GM18507 (cell line): ENCODE measurements around the gene SDK1.
"Not testable (repeated sequence)": the region's sequence is repeated elsewhere in the genome, so short reads cannot be mapped to it uniquely, and the experiment has no call there.

ENCODE experiments used
- DNase-seq: peaks from one replicate; pipeline ENCODE4 v3.0.0; 2011; ENCODE audit warnings: low read depth; ENCODE audit not compliant: insufficient read length; ENCODE audit errors: extremely low spot score
- FAIRE-seq: peaks from 2 replicates; lab custom pipeline; 2011; peaks lifted over from hg19 to GRCh38; lab: Jason Lieb, UNC

Gene SDK1

DNA sequence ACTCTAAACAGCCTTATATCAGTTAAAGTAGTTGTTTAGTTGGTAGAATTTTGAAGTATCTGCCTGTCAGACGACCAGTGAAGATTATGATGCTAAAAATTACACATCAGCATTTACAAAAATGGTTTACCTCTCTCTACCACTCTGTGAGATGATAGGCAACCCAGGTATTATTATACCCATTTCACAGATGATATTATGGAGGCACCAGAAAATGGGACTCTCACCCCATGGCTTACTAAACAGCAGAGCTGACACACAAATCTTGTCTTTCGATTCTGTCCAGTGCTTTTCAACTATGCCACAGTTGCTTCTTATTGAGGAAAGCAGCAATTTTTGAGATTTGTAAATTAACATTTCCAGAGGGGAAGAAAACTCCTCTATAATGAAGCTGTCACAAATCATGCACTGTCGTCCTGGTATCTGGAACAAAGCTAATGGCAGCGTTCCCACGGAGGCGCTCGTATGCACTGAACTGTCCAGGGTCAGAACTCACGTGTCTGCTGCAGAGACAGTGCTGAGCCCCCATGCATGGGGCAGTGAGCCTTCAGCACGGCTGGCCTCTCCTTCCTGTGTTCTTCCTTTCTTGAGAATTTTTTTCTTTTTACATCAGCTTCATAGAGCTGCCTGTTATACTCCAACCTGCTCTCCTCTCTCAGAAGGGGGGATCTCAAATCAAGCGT, 381.1 kb downstream of the SDK1 start:
- no peak for FAIRE-seq

DNA sequence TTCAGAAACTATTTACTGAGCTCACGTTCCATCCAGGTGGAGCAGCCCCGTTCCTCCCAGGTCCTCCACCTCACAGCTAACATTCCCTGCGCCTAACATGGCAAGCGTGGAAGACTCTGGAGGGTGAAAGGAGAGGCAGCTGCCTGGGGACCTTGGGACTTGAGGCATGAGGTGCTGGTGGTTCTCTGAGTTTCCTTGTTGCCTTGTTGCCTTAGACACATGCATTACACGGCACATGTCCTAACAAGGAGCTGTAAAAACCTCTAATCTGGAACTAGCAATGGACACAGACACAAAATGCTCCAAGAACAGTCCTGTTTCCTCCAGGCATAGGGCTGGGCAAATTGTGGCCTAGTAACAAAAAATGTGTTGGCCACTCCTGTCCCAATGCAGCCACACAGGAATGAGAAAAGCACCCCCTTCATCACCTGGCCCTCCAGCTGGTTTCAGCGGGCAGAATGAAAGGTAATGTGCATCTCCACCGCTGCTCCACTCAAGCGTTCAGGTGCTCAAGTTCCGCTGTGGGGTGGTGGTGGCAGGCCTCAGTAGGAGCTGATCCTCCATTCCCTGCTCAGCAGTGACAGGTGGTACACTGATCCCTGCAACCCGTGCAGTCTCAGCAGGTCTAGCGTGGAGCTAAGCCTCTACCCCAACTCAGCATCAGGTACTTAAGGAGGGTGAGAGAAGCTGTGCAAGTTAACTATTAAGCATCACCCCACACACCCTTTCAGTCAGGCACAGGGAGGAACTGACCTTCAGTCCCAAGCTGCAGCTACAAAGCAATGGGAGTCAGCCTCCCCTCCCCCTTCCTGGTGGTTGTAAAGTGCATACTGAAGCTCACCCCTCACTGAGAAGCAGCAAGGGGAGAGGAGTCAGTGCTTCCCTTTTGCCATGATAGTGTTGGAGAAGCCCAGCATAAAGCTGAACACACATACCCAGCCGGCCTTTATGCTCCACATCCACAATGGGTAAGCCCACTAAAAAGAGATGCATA, 382.8 kb downstream of the SDK1 start:
- DNase-seq (no peak), FAIRE-seq (no peak)

More for the DNA sequence above, 381.1 kb downstream of the SDK1 start:
- DNase-seq, result no peak

DNA sequence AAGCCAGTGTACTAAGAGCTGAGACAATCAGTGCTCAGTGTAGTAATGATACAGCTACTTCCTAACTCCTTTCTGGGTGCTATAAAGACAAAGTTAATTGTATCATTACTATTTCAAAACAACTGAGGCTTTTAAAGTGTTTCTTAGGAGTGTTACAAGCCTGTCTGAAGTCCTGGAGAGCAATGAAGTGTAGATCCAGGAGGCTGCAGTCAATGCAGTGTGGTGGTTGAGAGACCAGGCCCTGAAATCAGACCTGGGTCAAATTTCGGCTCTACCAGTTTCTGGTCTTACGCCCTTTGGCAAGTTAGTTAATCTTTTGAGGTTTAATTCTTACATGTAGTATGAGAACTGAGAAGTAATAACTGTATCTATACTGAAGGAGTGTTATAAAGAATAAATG, 387.0 kb downstream of the SDK1 start:
- FAIRE-seq, result no peak
- DNase-seq, result no peak

DNA sequence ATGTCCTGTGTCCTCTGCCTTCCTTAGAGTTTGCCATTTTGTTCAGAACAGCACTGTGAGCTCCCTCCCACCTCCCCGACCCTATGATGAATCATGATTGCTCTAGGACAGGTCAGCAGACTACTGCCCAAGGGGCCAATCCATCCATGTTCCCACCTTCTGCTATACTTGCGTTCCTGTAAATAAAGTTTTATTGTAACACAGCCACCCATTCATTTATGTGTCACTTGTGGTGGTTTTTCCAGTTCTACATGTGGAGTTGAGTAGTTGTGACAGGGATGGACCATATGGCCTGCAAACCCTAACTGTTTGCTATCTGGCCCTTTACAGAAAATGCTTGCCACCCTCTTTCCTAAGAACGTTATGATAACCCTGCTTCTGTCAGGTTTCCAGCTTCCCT, 387.8 kb downstream of the SDK1 start:
- no peak for FAIRE-seq

DNA sequence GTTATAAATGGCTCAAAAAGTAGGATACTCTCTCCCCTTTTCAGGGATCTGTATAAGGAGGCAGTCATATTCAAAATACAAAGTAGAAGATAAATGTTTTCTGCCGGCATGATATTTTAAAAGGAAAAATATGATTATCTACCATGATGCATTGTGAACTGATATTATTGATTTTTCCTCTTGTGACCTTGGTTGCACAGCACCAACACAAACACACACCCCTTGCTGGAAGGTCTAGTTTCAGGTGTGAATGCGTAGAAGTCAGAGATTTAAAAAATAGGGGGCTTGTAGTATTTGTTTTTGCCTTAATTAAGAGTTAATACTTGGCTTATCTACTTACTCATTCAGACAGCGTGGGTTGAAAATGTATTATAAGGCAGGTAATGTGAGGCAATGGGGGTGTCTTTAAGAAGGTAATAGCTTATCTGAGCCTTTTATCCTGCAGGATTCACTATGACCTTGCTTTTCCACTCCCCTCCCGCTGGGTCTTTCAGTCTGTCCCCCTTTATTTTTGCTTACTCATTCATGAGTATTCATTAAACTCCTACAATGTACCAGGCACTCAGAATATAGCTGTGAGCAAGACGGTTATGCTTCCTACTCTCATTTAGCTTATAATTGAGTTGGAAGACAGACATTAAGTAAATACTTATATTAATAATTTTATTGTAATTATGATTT, 390.6 kb downstream of the SDK1 start:
- no peak for FAIRE-seq

More for the DNA sequence above, 387.8 kb downstream of the SDK1 start:
- DNase-seq, result no peak

DNA sequence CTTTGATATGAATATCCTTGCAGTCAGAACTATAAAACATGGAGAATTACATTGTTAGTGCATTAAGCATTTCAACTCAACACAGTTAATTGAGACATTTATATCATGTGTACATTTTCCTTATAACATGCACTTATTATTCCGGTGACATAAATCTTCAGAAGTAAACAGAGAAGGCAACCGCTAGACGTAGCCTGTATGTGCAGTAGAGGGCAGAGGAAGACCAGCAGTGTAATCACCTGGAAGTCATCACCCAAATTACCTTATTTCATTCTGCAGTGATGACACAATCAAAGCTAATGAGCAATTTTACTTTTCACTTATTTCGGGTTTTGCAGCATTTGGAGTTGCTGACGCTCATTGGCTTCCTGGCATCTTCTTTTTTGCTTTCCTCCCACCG, 394.6 kb downstream of the SDK1 start:
- FAIRE-seq (no peak), DNase-seq (no peak)

More for the DNA sequence above, 390.6 kb downstream of the SDK1 start:
- DNase-seq, result no peak

DNA sequence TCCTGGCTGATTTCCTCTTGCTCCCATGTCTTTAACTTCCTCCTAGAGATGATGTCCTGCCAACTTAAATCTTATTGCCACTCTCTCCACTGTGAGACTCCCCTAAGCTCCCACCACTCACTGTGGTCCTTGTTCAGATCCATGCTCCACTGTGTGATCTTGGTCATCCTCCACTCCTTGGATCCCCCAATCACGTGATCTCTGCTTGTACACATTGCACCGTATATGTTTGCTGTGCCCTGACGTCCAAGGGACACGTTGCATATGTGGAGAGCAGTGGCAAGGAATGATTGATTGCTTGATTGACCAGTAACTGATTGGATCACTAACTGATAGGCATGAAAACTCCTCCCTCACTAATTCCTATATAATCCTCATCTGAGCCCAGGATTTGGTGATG, 395.1 kb downstream of the SDK1 start:
- FAIRE-seq, result no peak
- no peak for DNase-seq

DNA sequence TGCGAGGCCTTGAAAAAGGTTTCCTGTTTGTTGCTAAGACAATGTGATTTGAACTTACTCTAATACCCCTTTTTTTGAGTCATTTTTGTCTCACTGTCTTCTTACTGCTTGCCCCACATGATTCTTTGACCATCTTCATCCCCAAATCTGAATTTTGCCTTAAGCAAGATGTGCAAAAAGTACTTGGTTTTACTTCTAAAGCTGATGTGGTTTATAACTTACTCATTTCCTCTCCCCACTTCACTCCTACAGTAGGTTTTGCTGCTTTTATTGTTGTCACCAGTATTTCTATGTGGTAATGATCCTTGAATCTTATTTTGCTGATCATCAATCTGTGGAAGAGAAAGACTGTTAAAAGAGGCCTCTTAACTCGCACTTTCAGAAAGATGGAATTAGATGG, 396.4 kb downstream of the SDK1 start:
- DNase-seq (no peak), FAIRE-seq (no peak)

DNA sequence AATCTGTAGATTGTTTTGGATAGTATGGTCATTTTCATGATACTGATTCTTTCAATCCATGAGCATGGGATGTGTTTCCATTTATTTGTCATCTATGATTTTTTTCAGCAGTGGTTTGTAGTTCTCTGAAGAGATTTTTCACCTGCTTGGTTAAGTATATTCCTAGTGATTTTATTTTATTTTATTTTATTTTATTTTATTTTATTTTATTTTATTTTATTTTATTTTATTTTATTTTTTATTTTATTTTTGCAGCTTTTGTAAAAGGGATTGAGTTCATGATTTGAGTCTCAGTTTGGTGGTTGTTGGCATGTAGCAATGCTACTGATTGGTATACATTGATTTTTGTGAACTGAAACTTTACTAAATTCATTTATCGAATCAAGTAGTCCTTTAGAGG, 404.2 kb downstream of the SDK1 start:
- DNase-seq, result no peak
- FAIRE-seq, result no peak

DNA sequence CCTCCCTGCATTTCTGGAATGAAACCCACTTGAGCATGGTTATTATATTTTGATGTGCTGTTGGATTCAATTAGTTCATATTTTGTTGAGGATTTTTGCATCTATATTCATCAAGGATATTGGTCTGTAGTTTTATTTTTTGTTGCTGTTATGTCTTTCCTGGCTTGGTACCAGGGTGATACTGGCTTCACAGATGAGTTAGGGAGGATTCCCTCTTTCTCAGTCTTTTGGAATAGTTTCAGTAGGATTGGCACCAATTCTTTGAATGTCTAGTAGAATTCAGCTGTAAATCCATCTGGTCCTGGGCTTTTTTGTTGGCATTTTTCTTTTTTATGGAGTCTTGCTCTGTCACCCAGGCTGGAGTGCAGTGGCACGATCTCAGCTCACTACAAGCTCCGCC, 405.0 kb downstream of the SDK1 start:
- FAIRE-seq, DNase-seq: not testable (repeated sequence)

DNA sequence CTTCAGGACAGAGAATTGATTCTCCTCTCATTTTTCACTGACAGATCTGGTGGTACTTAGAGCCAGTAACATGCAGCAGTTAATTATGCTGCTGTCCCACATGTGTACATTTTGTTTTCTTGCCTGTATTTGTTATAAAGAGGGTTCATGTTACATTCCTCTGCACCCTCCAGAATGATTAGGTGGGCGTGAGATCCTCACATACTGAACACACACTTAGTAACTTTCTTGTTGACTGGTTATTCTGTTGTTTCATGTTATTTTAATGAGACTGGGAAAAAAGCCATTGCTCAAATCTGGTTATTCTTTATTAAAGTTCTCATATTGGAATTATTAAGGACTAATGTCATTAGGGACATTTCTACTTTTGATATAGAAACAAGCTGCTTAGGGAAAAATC, 409.1 kb downstream of the SDK1 start:
- no peak for DNase-seq
- FAIRE-seq, result no peak

DNA sequence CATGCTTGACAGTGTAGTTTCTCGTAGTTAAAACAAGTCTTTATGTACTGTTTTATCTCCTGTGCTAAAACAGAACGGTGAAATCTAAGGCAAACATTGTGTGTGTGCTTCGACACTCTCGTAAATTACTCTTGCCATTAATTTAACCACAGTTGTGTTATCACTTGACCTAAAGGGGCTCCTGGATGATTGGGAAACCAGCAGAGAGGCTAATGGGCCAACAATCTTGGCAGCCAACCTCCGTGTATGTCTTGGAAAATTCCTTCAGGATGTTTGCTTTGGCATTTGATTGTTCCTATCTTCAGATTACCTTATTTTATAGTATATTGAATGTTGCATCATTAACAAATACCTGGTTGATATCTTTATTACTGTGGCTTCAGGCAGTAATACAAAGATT, 409.5 kb downstream of the SDK1 start:
- DNase-seq, result no peak
- FAIRE-seq, result no peak

DNA sequence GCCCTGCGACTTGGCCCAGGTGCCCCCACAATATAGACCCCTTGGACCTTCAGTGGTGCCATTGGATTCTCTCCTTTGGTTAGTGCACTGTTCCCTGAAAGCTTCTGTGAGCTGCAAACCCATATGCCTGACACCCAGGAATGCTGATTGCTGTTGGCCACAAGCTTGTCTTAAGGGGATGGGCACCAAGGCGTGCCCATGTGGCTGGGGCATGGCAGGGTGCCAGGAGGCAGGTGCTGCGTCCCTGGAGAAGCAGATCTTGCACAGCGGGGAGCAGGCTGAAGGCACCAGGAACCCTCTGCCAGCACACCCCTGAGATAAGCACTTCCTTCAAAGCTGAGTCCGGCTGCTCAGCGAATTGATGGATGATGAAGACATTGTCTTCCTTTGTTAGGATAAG, 411.8 kb downstream of the SDK1 start:
- FAIRE-seq (no peak), DNase-seq (no peak)

DNA sequence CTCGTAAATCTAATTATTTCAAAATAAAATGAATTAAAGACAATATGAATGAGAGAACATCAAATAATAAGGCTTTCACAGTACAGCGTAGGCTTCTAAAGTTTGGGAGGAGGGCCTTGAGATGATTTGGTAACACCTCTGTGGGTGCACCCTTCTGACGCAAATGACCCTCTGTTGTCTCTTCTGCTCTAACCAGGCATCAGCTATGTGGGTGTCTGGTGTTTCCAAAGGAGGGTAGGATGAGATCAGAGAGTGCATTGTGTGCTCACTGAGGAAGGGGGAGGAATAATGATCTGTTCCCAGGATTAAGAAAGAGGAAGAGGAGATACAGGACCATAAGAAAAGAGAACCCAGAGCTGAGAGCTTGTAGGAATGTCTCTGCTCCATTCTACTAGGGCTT, 420.4 kb downstream of the SDK1 start:
- FAIRE-seq, result no peak
- DNase-seq, result no peak

DNA sequence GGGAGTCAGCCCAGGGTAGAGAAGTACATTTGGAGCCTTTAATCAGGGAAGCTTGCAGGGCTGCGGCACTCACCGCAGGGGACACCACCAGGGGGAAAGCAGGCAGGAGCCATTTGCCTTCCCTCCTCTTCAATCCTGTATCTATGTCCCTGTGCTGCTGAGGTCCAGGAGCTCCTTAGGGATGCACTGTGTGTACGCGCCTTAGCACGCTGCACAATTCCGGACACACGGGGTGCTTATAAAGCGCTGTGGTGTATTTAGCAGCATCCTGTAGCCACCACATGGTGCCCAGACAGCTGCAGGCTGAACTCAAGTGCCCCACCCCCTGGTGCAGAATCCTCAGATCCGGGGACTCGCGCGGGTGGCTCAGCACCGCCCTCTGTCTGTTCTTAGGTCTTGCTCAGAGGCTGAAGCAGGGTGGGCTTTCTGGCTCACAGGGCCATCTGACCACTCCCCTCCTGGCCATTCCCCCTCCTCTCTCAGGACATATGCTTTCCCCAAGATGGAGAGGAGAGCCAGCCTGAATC, 421.4 kb downstream of the SDK1 start:
- FAIRE-seq, result no peak
- no peak for DNase-seq

DNA sequence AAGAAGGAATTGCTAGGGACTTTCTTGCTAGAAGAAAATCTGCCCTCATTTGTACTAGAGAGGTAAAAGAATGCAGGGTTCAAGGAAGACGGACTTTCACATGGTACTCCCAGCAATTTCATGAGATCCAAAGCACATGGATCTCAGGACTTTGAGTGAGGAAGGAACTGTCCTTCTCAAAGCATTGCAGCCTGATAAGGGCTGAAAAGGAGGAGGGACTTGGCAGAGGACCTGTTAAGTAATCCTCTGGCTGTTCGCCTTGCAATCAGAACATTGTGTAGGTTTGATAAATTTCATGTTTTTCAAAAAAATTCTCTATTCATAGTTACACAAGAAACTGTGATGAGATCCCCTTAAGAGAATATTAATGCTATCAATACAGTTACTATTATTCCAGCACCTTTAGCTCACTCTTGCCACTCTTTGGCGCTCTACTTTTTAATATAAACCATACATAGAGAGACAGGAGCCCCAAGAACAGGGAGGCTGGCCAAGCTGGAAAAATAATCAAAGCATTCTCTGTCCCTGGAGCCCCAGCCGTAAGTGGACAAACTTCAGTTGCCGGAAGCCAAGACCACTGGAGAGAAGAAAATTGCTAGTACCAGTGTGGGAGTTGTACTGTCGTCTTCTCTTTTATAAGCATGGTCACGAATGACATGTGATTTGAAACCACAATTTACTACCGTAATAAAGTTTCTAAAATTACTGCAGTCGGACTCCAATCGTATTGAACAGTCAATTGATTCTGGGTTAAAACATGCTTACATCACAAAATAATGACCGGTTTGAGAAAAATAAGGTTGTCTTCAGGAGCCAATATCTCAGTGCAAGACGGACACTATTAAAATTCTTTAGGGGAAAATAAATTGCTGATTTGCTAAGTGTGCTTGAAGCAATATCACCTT, 424.4 kb downstream of the SDK1 start:
- DNase-seq, result no peak
- FAIRE-seq, result no peak

DNA sequence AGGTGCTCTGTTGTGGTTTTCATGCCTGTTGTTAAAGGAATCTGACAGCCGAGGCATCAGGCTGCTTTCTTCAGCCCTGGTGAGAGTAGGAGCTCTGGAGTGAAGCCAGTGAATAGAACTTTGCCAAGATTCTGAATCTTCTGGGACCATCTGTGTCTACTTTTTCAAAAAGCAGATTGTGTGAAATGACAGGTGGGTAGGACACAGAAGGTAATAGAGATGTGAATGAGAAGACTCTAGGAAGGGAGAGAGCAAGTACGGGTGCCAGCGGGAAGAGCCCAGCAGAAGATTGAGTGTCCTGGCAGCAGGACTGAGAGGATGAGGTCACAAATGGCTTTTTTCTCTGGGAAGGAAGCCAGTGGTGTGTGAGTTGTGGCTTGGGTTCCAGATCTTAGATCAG, 429.2 kb downstream of the SDK1 start:
- no peak for DNase-seq
- FAIRE-seq, result no peak

DNA sequence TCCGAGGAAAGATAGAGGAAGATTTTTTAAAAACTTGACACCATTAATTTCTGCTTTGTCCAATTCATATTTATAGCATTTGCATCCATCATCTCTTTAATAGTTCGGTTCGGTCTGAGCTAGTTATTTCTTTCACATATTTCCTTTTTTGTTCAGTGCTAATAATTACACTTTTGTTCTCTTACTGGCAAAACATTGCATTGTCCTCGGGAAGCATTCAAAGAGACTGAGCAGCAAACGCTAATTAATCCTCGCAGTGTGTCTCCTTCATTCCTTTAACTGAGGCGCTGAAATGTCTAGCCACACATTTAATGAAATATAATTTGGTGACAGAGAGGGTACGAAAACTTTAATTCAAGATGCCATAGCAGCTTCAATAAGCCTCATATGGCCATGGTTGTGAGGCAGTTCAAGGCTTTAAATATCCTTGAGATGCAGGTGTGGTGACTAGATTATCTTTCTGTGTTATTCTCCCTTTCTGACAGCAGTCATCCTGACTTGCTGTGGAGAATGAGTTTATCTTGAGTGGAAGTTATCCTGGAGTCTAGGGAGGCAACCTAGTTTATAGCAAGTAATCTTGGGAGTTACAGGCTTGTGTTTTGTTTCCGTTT, 431.4 kb downstream of the SDK1 start:
- FAIRE-seq (no peak), DNase-seq (no peak)
